ENCODE data around the gene PDE7B. TPM values are rescaled to one million over a fixed set of nuclear protein-coding genes. Genes with fewer than 3 reads are reported as not detected.
"Not testable (repeated sequence)": the region's sequence is repeated elsewhere in the genome, so short reads cannot be mapped to it uniquely, and the experiment has no call there.

PDE7B gene
- total RNA-seq, 1 donor, result 2.4 TPM

DNA sequence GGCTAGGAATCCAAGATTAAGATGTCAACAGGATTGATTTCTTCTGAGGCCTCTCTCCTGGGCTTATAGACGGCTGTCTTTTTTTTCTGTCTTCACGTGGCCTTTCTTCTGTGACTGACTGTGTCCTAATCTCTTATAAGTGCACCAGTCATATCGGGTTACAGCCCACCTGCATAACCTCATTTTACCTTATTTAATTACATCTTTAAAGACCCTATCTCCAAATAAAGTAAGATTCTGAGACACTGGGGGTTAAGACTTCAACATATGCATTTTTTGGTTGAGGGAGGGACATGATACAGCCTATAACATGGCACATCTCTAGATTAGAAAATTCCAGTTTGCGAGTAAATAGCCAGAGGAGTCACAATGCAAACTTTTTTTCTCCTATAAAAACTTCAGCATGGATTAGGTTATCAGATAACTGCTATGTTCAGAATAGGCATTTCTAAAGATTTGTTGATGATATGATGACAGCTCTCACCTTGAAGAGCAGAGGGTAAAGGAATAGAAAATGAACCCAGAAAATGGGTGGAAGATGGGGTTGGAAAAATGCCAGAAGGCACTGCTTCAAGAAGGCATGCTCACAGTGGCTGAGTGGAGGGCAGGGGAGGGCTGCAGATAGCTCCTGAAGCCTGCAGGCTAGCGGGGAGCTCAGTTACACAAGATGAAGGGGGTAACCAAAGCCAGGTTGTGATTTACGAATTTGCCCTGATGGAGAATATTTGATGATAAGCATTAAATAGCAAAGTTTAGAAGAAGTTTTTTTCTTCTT is 8.7 kb upstream of the PDE7B start:
- no peak for DNase-seq (ENCODE audit: low read depth in 2 of 3, low spot score in 2 of 3)

DNA sequence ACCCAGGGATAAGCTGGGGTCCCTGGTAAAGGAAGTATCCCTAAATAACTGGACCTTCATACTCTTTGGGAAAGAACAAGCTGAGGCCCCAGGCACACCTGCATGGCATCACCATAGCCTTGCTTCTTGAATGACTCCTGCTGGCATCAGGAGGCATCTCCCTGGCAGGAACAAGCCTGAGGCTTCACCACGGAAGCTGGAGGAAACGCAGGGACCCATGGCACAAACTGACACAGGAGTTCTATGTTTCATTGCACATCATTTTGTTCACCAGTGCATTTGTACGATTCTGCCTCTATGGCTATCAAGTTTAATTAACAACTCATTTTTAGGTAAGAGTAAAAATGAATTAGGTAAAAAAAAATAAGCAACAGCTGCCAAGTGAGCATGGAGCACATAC is 619 bp upstream of the PDE7B start:
- no peak for DNase-seq (ENCODE audit: low read depth in 2 of 3, low spot score in 2 of 3)

DNA sequence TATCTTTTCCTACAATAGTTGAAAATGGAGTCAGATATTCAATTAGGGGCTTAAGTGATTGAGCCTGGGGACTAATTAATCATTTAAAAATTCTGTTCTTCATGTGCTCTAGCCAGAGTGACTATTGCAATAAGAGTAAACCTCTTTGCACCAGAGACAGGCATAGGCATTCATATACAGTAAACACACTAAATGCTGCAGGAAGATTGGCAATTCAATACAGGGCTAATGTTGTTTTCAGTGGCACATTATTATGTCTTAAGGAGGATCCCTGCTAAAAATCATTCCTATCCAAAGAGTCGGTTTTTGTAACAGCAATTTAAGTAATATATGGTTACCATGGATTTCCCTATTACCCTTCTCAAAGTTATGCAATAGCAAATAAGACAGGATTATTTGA is 1.2 kb downstream of the PDE7B start:
- DNase-seq (ENCODE audit: low read depth in 2 of 3, low spot score in 2 of 3), result no peak

DNA sequence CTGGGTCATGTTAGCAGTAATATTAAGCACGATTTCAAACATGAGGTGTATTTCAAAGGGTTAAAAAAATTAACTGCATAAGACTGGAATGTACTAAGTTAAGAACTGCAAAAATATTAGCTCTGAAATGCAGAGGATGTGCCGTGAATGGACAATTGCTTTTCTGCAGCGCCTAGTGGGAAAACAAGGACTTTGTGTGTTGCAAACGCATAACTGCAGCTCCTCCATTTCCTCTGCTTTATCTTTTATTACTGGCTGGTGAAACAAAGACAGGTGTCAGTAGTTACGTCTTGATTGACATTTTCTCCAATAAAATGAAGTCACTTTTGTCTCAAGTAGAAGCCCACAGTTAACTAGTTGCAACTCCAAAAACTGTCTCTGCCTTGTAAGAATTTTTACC is 1.7 kb downstream of the PDE7B start:
- DNase-seq (ENCODE audit: low read depth in 2 of 3, low spot score in 2 of 3), result no peak

DNA sequence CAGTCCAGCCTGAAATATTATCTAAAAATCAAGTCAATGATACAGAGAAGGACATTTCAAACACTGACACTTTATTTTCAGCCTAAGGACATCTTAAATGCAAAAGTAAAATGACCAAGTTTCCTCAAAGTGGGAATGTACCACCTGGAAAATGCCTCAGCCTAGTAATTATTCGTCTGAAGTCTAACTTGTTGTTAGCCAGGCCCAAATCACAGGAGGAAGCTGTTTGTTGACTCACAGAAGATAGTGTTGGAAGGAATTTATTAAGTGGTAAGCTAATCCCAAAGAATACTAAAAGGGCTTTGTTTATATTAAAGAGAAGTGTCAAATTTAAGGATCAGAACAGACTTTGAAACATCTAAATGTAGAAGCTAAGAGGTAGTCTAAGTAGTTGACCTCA is 2.5 kb downstream of the PDE7B start:
- no peak for DNase-seq (ENCODE audit: low read depth in 2 of 3, low spot score in 2 of 3)

DNA sequence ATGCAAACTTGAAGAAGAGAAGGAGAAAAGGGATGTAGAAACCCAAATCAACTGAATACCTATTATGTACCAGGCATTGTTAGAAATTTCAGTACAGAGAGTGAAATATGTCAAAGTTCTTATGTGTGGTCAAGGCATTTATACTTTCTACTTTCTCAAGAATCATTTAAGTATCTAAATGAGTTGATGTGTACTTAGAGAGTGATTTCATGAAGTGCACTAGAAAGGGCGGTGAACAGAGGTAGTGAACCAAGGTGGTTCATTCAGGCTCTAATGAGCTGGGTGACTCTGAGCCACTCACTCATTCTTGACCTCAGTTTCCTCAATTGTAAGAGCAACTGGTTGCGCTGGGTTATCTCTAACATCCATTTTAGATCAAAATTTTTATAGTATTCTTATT is 3.3 kb downstream of the PDE7B start:
- no peak for DNase-seq (ENCODE audit: low read depth in 2 of 3, low spot score in 2 of 3)

DNA sequence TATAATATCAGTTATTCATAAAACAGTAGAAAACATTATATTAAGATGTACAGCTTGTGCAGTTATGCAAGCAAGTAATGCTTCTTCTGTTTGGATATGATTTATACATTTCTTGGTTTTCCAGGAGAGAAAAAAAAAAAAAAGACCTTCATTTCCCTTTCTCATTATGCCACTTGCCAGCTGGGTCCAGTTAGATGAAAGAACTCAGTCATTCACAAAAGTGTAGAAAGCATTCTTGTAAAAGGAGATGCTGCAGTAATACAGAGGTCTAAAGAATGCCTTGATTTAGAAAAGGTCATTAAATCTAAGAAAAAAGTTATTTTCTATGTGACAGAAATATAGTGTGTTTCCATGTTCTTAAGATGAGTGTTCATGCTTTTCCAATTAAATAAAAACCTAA is 7.4 kb downstream of the PDE7B start:
- DNase-seq (ENCODE audit: low read depth in 2 of 3, low spot score in 2 of 3), result no peak

DNA sequence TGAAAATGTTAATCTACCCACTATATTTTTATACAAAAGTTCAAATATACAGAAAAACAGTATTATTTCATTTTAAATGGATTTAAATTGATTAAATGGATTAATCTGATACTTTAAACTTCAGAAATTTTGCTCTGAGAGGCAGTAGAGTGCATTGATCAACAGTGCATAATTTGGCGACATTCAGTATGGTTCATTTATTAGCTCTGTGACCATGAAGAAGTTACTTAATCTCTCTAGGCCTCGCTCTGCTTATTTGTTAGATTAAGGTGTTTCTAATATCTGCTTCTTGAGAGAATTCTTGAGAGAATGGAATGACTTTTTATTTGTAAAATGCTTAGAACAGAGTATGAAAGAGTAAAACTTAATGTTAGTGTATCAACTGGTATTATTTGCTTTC is 8.9 kb downstream of the PDE7B start:
- no peak for DNase-seq (ENCODE audit: low read depth in 2 of 3, low spot score in 2 of 3)

DNA sequence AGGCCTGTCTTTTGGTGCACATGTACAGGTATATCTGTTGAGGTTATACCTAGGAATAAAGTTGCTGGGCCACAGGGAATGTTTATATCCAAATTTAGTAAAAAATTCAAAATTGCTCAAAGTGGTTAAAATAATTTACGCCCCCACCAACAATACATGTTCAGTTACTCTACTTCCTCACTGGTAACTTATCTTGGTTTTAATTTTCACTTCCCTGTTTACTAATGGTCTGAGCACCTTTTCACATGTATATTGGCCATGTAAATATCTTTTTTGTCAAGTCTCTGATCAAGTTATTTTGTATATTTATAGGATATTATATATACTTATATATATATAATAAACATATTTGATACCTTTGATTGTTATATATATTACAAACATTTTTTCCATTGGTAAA is 9.7 kb downstream of the PDE7B start:
- DNase-seq (ENCODE audit: low read depth in 2 of 3, low spot score in 2 of 3), result peak in 1 of 3 donors; percentile 2

DNA sequence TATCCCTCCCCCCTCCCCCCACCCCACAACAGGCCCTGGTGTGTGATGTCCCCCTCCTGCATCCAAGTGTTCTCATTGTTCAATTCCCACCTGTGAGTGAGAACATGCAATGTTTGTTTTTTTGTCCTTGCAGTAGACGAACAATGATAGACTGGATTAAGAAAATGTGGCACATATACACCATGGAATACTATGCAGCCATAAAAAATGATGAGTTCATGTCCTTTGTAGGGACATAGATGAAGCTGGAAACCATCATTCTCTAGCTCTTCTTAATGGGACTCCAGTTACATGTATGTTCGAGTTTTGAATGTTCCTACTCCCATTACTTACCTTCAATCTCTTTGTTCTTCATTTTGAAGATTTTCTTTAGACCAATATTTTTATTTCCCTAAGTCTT is 13.4 kb downstream of the PDE7B start:
- DNase-seq (ENCODE audit: low read depth in 2 of 3, low spot score in 2 of 3), result not testable (repeated sequence)

DNA sequence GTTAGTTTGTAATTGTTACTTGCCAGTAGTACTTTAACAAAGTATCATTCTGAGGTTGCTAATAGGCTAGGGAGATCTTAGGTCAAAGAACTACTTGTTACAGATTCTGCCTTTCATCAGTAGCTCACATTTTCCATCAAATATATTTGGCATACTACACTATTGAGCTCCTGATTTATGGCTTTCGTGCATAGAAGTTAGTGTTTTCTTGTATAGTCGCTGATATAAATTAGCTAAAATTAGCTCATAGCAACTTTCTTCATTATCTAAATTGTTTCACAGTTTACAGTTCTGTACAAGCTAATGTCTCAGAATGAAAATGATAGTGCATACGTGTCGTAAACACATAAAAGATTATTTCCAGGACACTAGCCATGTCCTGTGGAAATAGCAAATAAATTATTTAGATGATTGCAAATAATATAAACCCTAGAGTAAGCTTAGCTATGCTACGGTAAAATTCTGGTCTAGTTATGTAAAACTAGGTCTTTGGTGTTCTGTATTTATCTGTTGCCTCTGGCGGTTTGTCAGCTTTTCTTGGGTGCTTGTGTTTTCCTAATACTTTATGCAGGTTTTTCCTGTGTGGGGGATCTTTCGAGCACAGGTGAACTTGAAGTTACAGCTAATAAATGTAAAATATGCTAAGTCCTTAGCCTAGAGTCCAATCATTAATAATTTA is 15.1 kb downstream of the PDE7B start:
- no peak for DNase-seq (ENCODE audit: low read depth in 2 of 3, low spot score in 2 of 3)

DNA sequence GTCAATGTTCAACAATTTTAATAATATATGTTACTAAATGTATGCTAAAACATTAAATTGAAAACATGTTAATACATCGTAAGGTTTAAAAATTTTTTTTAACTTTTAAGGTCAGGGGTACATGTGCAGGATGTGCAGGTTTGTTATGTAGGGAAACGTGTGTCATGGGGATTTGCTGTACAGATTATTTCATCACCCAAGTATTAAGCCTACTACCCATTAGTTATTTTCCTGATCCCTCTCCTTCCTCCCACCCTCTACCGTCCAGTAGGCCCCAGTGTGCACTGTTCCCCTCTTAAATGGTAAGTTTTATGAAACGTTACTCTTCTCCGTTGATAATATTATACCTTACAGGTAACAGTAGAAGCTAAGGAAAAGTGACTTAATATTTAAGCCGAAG is 15.8 kb downstream of the PDE7B start:
- DNase-seq (ENCODE audit: low read depth in 2 of 3, low spot score in 2 of 3), result no peak

DNA sequence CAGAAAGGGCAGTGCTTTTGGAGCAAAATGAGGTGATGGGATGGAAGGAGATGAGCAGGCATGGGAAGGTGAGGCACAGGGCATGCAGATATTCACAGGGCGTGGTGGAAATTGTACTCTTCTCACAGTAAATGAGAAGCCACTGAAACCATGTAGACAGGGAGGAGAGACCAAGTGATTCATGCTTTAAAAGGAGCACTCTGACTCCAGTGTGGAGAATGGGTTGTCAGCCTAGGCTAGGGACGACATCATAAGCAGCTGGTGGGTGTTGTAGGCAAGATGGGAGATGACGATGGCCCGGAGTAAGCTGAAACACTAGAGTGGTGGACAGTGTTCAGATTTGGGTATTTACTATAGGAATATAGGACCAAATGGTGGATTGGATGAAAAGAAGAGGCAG is 18.4 kb downstream of the PDE7B start:
- DNase-seq (ENCODE audit: low read depth in 2 of 3, low spot score in 2 of 3), result no peak

DNA sequence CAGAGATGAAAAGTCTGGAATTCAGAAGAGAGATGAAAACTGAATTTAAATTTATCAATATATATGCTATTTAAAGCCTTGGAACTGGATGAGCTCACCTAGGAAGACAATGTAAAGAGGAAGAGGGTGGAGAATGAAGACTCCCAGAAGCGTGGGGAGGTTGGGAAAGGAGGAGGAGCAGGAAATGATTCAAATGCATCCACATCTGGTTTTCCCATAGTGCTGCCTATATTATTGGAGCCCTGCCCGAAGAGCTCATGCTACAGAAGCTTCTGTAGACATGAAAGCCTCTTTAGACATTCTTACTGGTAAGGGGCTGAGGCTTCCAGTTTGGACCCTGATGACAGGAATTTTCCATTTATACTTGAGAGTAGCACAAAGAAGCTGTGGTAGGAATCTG is 19.2 kb downstream of the PDE7B start:
- no peak for DNase-seq (ENCODE audit: low read depth in 2 of 3, low spot score in 2 of 3)

DNA sequence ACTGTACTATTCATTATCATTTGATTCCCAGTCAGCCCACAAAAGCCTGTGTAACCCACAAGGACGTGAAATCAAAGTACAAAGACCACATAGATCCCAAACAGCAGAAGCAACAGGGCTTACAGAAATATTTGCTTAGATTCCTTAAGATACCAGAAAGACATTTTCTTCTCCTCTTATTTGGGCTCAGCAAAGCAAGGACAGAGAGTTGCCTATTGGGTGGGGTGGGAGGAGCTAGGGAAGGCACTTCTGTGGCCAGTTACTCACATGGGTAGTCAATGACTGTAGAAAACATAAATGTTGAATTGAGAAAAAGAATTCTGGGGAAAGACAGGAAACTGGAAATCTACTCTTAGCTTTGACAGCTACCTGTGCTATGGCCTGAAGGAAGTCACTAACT is 19.8 kb downstream of the PDE7B start:
- DNase-seq (ENCODE audit: low read depth in 2 of 3, low spot score in 2 of 3), result no peak

DNA sequence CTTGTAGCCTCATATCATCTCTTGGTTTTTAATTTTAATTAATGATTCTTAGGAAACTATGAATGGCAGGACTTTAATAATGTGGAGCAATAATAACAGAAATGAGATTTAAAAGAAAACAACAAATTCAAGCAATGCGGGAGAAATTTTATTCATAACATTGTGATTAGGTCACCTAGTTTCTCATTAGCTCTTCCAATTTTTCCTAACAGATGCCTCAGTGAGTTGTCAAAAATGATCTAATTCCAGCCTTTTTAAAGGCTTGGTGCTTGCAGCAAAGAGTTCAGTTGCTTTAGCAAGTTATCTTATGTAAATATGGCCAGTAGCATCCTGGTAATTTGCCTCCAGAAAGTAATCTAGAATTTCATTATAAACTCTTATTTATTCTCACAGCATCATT is 20.4 kb downstream of the PDE7B start:
- DNase-seq (ENCODE audit: low read depth in 2 of 3, low spot score in 2 of 3), result no peak

DNA sequence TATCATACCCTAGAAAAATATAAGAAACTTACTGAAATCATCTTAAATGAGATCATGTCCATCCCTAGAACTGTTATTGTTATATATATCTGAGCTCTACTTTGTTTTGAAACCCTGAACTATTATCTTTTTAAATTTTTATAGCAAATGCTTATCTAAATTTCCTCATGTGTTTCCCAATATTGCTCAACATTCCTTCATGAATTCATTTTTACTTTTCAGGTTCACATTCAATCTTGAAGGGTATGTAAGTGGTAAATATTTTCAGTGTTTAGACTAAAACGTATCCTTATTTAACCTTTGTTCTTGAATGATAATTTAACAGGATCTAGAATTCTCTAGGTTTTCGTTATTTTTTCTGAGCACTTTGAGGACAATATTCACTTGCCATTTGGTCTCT is 23.9 kb downstream of the PDE7B start:
- no peak for DNase-seq (ENCODE audit: low read depth in 2 of 3, low spot score in 2 of 3)

DNA sequence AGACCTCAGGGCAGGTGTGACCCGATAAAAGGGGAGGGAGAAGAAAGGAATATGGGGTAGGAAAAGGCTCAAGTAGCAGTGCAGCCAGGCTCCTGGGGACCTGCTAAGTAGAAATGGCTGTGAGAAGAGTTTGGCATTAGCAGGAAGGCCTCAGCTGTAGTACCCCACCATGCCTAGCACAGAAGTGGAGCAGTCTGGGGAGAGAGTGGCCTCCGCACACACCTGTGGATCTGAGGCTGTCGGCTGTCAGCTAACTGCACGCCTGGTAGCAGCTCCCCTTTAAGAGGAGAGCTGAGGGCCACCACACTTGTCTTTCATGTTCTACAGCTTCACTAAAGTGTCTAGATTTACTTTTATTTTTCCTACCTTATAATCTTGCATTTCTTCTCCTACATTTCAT is 24.6 kb downstream of the PDE7B start:
- DNase-seq (ENCODE audit: low read depth in 2 of 3, low spot score in 2 of 3), result no peak

DNA sequence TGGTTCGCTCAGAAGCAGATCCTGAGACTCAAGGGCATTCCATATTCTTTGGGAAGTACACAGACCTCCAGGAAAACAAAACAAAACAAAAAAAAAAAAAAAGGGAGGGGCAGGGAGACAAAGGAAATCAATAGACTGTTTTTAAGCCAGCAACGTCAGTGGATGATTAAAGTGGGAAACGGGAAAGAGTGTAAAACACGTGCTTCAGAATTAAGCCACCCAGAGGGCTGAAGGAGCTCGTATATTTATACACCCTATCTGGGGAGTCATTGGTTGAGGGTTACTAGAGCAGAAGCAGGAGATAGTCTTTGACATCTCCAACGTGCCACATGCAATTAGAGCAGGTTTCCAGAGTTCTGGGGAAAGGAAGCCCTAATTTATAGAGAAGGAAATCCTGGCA is 26.2 kb downstream of the PDE7B start:
- DNase-seq (ENCODE audit: low read depth in 2 of 3, low spot score in 2 of 3), result no peak

DNA sequence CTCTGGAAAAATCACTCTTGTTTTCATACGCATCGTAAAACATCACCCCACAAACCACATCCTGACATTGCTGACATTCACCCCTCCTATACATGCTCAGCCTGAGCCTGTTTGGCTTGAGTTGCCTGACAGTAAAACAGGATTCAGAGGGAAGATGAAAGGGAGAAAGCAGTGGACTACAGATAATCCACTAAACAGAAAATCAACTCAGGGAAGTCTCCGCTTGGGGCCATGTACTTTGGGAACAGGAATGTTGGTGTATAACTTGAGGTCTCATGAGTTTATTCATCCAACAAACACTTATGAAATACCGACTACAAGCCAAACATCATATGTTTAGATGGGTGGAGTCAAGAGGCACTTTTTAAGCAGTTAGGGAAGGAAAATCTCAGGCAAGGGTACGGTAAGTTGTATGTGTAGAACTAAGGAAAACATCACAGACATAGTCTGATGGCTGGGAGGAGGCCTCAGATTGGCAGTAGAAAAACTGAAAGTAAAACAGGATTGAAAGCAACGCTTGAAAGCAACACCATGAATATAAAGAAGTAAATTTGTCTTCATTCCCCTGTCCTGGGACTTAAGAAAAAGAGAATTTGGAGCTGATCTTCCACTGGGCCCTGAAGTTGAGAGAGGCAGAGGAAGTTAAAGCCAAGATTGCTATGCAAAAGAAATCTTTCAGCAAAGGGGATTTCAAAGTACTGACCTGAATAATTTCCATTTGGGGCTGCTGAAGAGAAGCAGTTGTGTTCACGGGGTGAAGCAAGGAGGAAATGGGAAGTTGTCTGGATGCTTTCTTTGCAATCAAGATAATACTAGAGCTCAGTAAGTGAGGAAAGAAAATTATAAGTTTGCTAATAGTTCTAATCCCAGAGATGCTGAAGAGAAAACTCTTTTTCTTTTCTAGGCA is 28.8 kb downstream of the PDE7B start:
- DNase-seq (ENCODE audit: low read depth in 2 of 3, low spot score in 2 of 3), result peak; percentile 35 to 61 (median 37)

DNA sequence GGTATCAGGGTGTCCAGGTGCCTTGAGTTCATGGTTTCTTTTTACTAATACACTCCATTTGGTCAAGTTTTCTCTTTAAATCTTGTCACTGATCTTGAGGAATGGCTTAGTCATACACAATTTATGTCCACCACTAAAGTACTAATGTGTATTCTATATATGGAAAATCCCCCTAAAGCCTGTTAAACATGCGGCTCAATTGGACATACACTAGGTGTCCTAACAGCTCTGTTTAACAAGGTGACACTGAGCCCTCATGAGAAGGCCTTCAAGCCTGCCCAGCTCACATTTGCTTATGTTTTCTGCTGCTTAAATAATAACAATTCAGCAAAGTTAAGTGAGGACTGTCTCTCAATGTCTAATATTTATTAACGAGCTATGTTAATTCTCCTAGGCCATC is 31.5 kb downstream of the PDE7B start:
- no peak for DNase-seq (ENCODE audit: low read depth in 2 of 3, low spot score in 2 of 3)

DNA sequence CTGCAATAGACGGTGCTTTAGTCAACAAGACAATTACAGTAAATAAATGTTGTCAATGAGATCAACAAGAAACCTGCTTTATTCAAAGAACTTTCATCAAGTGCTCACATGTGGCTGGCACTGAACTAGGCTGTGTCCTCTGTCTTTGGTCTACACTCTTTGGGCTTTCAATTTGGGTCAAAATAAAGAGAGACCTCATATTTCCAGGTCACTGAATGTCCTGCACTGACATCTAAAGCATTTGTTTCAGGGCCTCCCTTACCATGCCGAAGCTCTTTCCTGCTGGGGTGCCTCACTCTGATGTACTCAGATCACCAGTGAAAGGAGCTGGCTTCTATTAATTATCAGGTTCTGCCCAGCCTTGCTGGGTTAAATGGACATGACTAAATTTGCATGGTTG is 32.0 kb downstream of the PDE7B start:
- DNase-seq (ENCODE audit: low read depth in 2 of 3, low spot score in 2 of 3), result no peak

All from hematopoietic multipotent progenitor cell (in vitro differentiated cells).